ENCODE results near the gene RELA. TPM values are rescaled to one million over a fixed set of nuclear protein-coding genes. Genes with fewer than 3 reads are reported as not detected.
"Not testable (repeated sequence)": the region's sequence is repeated elsewhere in the genome, so short reads cannot be mapped to it uniquely, and the experiment has no call there.

Gene RELA
- total RNA-seq, 2 donors from 2014 or later: 58.7 to 68.3 TPM

DNA sequence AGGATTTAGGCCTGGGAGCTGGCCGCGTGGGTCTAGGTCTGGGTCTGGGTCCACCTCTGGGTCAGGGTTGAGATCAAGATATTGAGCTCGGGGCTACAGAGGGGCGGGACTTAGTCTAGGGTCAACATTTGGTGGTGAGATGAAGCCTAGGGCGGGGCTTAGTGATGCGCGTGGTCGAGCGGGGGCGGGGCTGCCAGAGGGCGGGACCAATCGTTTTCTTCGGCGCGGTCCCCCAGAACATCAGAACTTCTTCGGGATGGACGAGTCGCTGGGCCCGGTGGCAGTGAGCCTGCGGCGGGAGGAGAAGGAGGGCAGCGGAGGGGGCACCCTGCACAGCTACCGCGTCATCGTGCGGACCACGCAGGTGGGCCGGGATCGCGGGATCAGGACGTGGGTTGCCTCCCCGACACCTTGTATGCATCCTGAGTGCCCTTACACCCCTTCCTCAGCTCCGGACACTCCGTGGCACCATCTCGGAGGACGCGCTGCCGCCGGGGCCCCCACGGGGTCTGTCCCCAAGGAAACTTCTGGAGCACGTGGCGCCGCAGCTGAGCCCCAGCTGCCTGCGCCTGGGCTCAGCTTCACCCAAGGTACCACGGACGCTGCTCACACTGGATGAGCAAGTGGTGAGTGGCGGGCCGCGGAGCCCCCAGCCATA, 20.6 kb downstream of the RELA start:
- H3K9ac ChIP-seq (ENCODE audit: low read depth in 2 of 2, low read length in 2 of 2): no peak overlapping the region
- H3K27me3 ChIP-seq: no peaks in the 10 kb centered on the region
- intact Hi-C loops (cut with DNase I): no loop called here
- no peak for DNase-seq
- H3K4me1 ChIP-seq: peaks cover 7% of the 10 kb centered on the region
- H3K27ac ChIP-seq: no peak overlapping the region
- no peak overlapping the region for H3K4me3 ChIP-seq
- H3K36me3 ChIP-seq: no peaks in the 10 kb centered on the region
- TF ChIP-seq CTCF (IDR thresholded peaks at IDR 0.05): no peak
- H3K9me3 ChIP-seq: no peaks in the 10 kb centered on the region

- H3K4me3 ChIP-seq: peak overlapping the region; percentile 26
- intact Hi-C loops (cut with DNase I): no loop called here
Observed at GRCh38 chr11:65641297-65642013, 21.3 kb downstream of the RELA start.

DNA sequence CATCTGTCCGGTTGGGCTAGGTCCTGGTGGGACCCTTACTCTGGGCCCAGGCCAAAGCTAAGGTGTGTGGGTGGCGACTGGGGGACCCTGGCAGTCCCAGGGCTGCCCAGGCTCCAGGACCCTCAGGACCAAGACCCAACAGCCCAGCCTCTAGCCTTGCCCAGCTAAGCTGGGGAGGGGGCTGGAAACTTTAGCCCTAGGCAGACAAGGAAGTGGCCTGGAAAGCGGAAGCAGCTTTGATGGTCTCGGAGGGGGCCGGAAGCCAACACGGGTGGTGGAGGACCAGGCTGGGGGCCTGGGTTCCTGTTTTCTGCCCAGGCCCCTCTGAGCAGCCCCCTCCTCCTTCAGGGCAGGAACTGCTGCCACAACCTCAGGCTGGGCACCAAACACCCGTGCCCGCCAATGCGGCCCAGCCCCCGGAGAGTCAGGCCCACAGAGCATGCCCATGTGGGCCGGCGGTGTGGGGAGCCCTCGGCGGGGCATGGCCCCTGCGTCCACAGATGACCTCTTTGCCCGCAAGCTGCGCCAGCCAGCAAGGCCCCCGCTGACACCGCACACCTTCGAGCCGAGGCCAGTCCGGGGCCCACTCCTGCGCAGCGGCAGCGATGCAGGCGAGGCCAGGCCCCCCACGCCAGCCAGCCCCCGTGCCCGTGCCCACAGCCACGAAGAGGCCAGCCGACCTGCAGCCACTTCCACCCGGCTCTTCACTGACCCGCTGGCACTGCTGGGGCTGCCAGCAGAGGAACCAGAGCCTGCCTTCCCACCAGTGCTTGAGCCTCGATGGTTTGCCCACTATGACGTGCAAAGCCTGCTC, 22.0 kb downstream of the RELA start:
- H3K4me3 ChIP-seq: peak overlapping the region; percentile 26
- no peaks in the 10 kb centered on the region for H3K9me3 ChIP-seq
- H3K4me1 ChIP-seq: peaks cover 10% of the 10 kb centered on the region
- peaks cover 11% of the 10 kb centered on the region for H3K36me3 ChIP-seq
- intact Hi-C loops (cut with DNase I): no loop called here
- TF ChIP-seq CTCF (IDR thresholded peaks at IDR 0.05): no peak
- H3K27ac ChIP-seq: peak overlapping the region; percentile 91
- no peaks in the 10 kb centered on the region for H3K27me3 ChIP-seq
- peak overlapping the region; percentile 54 to 65 for H3K9ac ChIP-seq (ENCODE audit: low read depth in 2 of 2, low read length in 2 of 2)
- peak; percentile 52 for DNase-seq

More at GRCh38 chr11:65641297-65642013, 21.3 kb downstream of the RELA start:
- no peak for TF ChIP-seq CTCF (IDR thresholded peaks at IDR 0.05)
- Histone ChIP-seq H3K27ac (peak overlapping the region; percentile 91), H3K4me1 (peaks cover 10% of the 10 kb centered on the region), H3K9ac (ENCODE audit: low read depth in 2 of 2, low read length in 2 of 2) (peak overlapping the region in 1 of 2 donors; percentile 55), H3K36me3 (peaks cover 6% of the 10 kb centered on the region), H3K27me3 (no peaks in the 10 kb centered on the region), H3K9me3 (no peaks in the 10 kb centered on the region)
- no peak for DNase-seq

- H3K9ac ChIP-seq (ENCODE audit: low read depth in 2 of 2, low read length in 2 of 2): peak overlapping the region; percentile 54 to 65
Observed at GRCh38 chr11:65639623-65640482, 22.9 kb downstream of the RELA start.

GRCh38 chr11:65639228-65639597, 23.5 kb downstream of the RELA start:
- peak overlapping the region; percentile 69 for H3K4me3 ChIP-seq
- H3K9ac ChIP-seq (ENCODE audit: low read depth in 2 of 2, low read length in 2 of 2): peak overlapping the region in 1 of 2 donors; percentile 15
- H3K27ac ChIP-seq: peak overlapping the region; percentile 91
- H3K36me3 ChIP-seq: peaks cover 26% of the 10 kb centered on the region
- H3K9me3 ChIP-seq; DNase-seq; intact Hi-C loops (cut with DNase I); H3K27me3 ChIP-seq; H3K4me1 ChIP-seq: not testable (repeated sequence)

More at GRCh38 chr11:65639623-65640482, 22.9 kb downstream of the RELA start:
- peaks cover 10% of the 10 kb centered on the region for H3K4me1 ChIP-seq
- H3K27me3 ChIP-seq: no peaks in the 10 kb centered on the region
- intact Hi-C loops (cut with DNase I): no loop called here
- H3K4me3 ChIP-seq: peak overlapping the region; percentile 69
- no peak for TF ChIP-seq CTCF (IDR thresholded peaks at IDR 0.05)
- H3K36me3 ChIP-seq: peaks cover 19% of the 10 kb centered on the region
- no peak for DNase-seq
- H3K9me3 ChIP-seq: no peaks in the 10 kb centered on the region
- peak overlapping the region; percentile 91 for H3K27ac ChIP-seq

Measured in colonic mucosa (tissue), 4 donors.